H54 (cell line): Measurements from ENCODE around the gene SYNE1.

Experiments
- DNase-seq: peaks from one replicate; pipeline ENCODE4 v3.0.0; 2011; ENCODE audit warnings: low spot score, mixed read lengths; ENCODE audit not compliant: insufficient read length
- FAIRE-seq: peaks from 3 replicates; lab custom pipeline; 2011; peaks lifted over from hg19 to GRCh38; lab: Jason Lieb, UNC
- POLR2A ChIP-seq: IDR thresholded peaks from 2 replicates; pipeline ENCODE4 v1.6.1; 2011; ENCODE audit warnings: low read depth, mild to moderate bottlenecking, low read length

Gene SYNE1

GRCh38 chr6:152298848-152299735 lies 338.1 kb downstream of the SYNE1 start:
- TF ChIP-seq POLR2A, result no peak
- no peak for DNase-seq
- FAIRE-seq, result no peak

- no peak for FAIRE-seq
- no peak for TF ChIP-seq POLR2A
- no peak for DNase-seq
Measured at GRCh38 chr6:152298055-152298647, 339.0 kb downstream of the SYNE1 start.

- no peak for TF ChIP-seq POLR2A
- FAIRE-seq, result no peak
- DNase-seq, result no peak
Measured at GRCh38 chr6:152296648-152297376, 340.4 kb downstream of the SYNE1 start.

GRCh38 chr6:152295920-152296319 lies 341.2 kb downstream of the SYNE1 start:
- no peak for FAIRE-seq

GRCh38 chr6:152295346-152295745 lies 341.8 kb downstream of the SYNE1 start:
- FAIRE-seq (no peak), DNase-seq (no peak)
- no peak for TF ChIP-seq POLR2A

More at GRCh38 chr6:152295920-152296319, 341.2 kb downstream of the SYNE1 start:
- DNase-seq, result no peak
- TF ChIP-seq POLR2A, result no peak

GRCh38 chr6:152293404-152293803 lies 343.8 kb downstream of the SYNE1 start:
- FAIRE-seq (no peak), DNase-seq (no peak)
- no peak for TF ChIP-seq POLR2A

- no peak for TF ChIP-seq POLR2A
- DNase-seq (no peak), FAIRE-seq (no peak)
Measured at GRCh38 chr6:152292555-152292954, 344.6 kb downstream of the SYNE1 start.

- DNase-seq (no peak), FAIRE-seq (no peak)
- TF ChIP-seq POLR2A, result no peak
Measured at GRCh38 chr6:152290693-152291092, 346.5 kb downstream of the SYNE1 start.

- FAIRE-seq (no peak), DNase-seq (no peak)
- TF ChIP-seq POLR2A, result no peak
Measured at GRCh38 chr6:152277826-152278329, 359.3 kb downstream of the SYNE1 start.

- no peak for TF ChIP-seq POLR2A
- DNase-seq, result no peak
- FAIRE-seq, result no peak
Measured at GRCh38 chr6:152273638-152274037, 363.5 kb downstream of the SYNE1 start.

GRCh38 chr6:152273002-152273401 lies 364.2 kb downstream of the SYNE1 start:
- DNase-seq (no peak), FAIRE-seq (no peak)
- TF ChIP-seq POLR2A, result no peak

GRCh38 chr6:152272486-152272885 lies 364.7 kb downstream of the SYNE1 start:
- DNase-seq (no peak), FAIRE-seq (no peak)
- TF ChIP-seq POLR2A, result no peak

GRCh38 chr6:152271776-152272464 lies 365.2 kb downstream of the SYNE1 start:
- FAIRE-seq (no peak), DNase-seq (no peak)
- TF ChIP-seq POLR2A, result no peak
